ENCODE data around the gene HIRIP3. TPM values are rescaled to one million over a fixed set of nuclear protein-coding genes. Genes with fewer than 3 reads are reported as not detected.

HIRIP3 gene
- total and polyA plus RNA-seq, 2 of the 13 experiments (the other 11 are each of a cell fraction or from before 2014, with no cell fraction given): 12.6 to 17.2 TPM

DNA sequence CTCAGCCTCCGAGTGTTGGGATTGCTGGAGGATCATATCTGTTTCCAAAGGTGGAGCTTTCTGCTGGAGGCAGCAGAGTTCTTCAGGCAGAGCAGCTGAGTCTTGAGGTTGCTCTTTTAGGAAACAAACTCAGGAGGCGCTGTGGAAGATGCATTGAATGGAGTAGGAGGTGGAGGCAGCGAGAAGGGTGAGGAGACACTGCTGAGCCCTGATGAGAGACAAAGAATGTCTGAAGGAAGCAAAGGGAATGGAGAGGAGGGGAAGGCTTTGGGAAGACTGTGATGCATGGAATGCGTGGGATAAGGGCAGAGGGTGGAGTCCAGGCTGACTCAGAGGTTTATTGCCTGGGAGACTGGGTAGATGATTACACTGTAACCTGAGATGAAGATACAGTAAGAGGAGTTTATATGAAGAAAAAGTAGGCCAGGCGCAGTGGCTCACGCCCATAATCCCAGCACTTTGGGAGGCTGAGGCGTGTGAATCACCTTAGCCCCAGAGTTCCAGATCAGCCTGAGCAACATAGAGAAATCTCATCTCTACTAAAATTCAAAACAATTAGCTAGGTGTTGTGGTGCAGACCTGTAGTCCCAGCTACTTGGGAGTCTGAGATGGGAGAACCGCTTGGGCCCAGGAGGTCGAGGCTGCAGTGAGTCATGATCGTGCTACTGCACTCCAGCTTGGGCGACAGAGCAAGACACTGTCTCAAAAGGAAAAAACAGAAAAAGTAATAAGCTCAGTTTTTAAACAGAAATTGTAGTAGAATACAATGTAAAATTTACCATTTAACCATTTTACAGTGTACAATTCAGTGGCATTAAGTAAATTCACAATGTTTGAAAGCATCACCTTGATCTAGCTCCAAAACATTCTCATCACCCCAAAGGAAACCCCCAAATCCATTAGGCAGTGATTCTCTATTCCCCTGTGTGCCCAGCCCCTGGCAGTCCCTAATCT lies 51.3 kb downstream of the HIRIP3 start (continued):
- TF ChIP-seq, protein P1, sequence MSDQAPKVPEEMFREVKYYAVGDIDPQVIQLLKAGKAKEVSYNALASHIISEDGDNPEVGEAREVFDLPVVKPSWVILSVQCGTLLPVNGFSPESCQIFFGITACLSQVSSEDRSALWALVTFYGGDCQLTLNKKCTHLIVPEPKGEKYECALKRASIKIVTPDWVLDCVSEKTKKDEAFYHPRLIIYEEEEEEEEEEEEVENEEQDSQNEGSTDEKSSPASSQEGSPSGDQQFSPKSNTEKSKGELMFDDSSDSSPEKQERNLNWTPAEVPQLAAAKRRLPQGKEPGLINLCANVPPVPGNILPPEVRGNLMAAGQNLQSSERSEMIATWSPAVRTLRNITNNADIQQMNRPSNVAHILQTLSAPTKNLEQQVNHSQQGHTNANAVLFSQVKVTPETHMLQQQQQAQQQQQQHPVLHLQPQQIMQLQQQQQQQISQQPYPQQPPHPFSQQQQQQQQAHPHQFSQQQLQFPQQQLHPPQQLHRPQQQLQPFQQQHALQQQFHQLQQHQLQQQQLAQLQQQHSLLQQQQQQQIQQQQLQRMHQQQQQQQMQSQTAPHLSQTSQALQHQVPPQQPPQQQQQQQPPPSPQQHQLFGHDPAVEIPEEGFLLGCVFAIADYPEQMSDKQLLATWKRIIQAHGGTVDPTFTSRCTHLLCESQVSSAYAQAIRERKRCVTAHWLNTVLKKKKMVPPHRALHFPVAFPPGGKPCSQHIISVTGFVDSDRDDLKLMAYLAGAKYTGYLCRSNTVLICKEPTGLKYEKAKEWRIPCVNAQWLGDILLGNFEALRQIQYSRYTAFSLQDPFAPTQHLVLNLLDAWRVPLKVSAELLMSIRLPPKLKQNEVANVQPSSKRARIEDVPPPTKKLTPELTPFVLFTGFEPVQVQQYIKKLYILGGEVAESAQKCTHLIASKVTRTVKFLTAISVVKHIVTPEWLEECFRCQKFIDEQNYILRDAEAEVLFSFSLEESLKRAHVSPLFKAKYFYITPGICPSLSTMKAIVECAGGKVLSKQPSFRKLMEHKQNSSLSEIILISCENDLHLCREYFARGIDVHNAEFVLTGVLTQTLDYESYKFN (CRISPR knock-in tag; conservative IDR thresholded peaks at IDR 0.05): peak; percentile 42
- peak; percentile 11; the same call in 1 of the 2 replicates for TF ChIP-seq ZSCAN25 (CRISPR knock-in tag; IDR thresholded peaks at IDR 0.05)
- no peak for TF ChIP-seq AHR (CRISPR knock-in tag; IDR thresholded peaks at IDR 0.05)
- peak; percentile 15; the same call in 1 of the 2 replicates for TF ChIP-seq ZNF292 (CRISPR knock-in tag; IDR thresholded peaks at IDR 0.05; ENCODE audit: borderline replicate concordance, low read depth)
- TF ChIP-seq FOSL1 (CRISPR knock-in tag; IDR thresholded peaks at IDR 0.05; ENCODE audit: borderline replicate concordance): peak; percentile 69; the same call in 1 of the 2 replicates
- peak; percentile 23; the same call in 1 of the 2 replicates for TF ChIP-seq NFYC (CRISPR knock-in tag; IDR thresholded peaks at IDR 0.05)
- TF ChIP-seq NCOR1 (IDR thresholded peaks at IDR 0.05; ENCODE audit: borderline replicate concordance, low read length): 0 out of 2 replicates have a peak, but pooled peaks have one; percentile 14
- 0 out of 2 replicates have a peak, but pooled peaks have one; percentile 25 for TF ChIP-seq ZNF230 (CRISPR knock-in tag; IDR thresholded peaks at IDR 0.05)
- no peak for TF ChIP-seq SOX6 (IDR thresholded peaks at IDR 0.05)
- TF ChIP-seq SOX6 (CRISPR knock-in tag; IDR thresholded peaks at IDR 0.05): no peak
- TF ChIP-seq, protein P2, sequence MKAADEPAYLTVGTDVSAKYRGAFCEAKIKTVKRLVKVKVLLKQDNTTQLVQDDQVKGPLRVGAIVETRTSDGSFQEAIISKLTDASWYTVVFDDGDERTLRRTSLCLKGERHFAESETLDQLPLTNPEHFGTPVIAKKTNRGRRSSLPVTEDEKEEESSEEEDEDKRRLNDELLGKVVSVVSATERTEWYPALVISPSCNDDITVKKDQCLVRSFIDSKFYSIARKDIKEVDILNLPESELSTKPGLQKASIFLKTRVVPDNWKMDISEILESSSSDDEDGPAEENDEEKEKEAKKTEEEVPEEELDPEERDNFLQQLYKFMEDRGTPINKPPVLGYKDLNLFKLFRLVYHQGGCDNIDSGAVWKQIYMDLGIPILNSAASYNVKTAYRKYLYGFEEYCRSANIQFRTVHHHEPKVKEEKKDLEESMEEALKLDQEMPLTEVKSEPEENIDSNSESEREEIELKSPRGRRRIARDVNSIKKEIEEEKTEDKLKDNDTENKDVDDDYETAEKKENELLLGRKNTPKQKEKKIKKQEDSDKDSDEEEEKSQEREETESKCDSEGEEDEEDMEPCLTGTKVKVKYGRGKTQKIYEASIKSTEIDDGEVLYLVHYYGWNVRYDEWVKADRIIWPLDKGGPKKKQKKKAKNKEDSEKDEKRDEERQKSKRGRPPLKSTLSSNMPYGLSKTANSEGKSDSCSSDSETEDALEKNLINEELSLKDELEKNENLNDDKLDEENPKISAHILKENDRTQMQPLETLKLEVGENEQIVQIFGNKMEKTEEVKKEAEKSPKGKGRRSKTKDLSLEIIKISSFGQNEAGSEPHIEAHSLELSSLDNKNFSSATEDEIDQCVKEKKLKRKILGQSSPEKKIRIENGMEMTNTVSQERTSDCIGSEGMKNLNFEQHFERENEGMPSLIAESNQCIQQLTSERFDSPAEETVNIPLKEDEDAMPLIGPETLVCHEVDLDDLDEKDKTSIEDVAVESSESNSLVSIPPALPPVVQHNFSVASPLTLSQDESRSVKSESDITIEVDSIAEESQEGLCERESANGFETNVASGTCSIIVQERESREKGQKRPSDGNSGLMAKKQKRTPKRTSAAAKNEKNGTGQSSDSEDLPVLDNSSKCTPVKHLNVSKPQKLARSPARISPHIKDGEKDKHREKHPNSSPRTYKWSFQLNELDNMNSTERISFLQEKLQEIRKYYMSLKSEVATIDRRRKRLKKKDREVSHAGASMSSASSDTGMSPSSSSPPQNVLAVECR (CRISPR knock-in tag; IDR thresholded peaks at IDR 0.05; ENCODE audit: borderline replicate concordance): peak; percentile 63
- TF ChIP-seq NR2F2 (IDR thresholded peaks at IDR 0.05; ENCODE audit: borderline replicate concordance, low read depth): no peak
- TF ChIP-seq MED1 (CRISPR knock-in tag; IDR thresholded peaks at IDR 0.05): 0 out of 2 replicates have a peak, but pooled peaks have one; percentile 34
- TF ChIP-seq, protein P3, sequence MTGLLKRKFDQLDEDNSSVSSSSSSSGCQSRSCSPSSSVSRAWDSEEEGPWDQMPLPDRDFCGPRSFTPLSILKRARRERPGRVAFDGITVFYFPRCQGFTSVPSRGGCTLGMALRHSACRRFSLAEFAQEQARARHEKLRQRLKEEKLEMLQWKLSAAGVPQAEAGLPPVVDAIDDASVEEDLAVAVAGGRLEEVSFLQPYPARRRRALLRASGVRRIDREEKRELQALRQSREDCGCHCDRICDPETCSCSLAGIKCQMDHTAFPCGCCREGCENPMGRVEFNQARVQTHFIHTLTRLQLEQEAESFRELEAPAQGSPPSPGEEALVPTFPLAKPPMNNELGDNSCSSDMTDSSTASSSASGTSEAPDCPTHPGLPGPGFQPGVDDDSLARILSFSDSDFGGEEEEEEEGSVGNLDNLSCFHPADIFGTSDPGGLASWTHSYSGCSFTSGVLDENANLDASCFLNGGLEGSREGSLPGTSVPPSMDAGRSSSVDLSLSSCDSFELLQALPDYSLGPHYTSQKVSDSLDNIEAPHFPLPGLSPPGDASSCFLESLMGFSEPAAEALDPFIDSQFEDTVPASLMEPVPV (CRISPR knock-in tag; IDR thresholded peaks at IDR 0.05): no peak; the same call in 1 of the 2 replicates
- TF ChIP-seq GATAD2A (CRISPR knock-in tag; IDR thresholded peaks at IDR 0.05): peak; percentile 62
- TF ChIP-seq PHF21A (CRISPR knock-in tag; IDR thresholded peaks at IDR 0.05): peak; percentile 66
- TF ChIP-seq EED (CRISPR knock-in tag; IDR thresholded peaks at IDR 0.05): peak; percentile 77; the same call in 1 of the 2 replicates
- peak; percentile 6; the same call in 1 of the 2 replicates for TF ChIP-seq GLI4 (CRISPR knock-in tag; IDR thresholded peaks at IDR 0.05; ENCODE audit: borderline replicate concordance)
- TF ChIP-seq HNF4A (CRISPR knock-in tag; IDR thresholded peaks at IDR 0.05): peak; percentile 34
- peak; percentile 98 for TF ChIP-seq ZNF766 (CRISPR knock-in tag; IDR thresholded peaks at IDR 0.05; ENCODE audit: borderline replicate concordance)

All from HepG2 (cell line).